ENCODE data around the gene DPM2. TPM values are rescaled to one million over a fixed set of nuclear protein-coding genes. Genes with fewer than 3 reads are reported as not detected.

Gene DPM2
- total RNA-seq, 2 donors from 2014 or later = 29.4 to 54.5 TPM

DNA sequence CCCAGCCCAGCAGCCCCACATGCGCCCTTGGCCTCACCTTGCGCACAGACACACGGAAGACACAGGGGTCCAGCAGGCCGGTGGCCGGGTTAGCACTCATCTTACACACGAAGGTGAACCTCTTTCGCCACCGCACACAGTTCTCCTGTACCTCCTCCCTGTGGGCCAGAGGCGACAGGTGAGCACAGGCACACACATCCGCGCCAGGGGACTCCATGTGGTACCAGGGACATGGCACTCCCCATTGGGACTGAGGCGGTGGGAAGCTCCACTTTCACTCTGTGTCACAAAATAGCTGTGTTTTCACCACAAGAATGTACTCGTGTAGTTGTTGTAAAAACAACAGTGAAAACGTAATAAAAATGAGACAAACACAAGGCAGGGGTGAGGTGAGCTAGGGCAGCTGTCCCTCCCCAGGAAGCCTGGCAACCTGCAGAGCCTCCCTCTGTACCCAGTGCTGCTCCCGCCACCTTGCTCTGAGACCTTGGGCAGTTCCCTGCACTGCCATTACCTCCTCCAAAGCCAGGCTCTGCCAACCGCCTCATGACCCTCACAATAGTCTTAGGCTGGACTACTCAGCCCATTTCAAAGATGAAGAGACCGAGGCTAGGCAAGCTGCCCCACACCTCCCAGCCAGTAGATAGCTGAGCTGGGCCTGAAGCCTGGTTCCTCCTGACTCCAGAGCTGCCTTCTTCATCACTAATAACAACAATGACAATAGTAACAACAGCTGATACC lies 16.3 kb upstream of the DPM2 start:
- H3K36me3 Mint-ChIP-seq (ENCODE audit: low read depth) = peaks cover 8% of the 10 kb centered on the region
- H3K27me3 Mint-ChIP-seq = no peaks in the 10 kb centered on the region
- peak overlapping the region; percentile 74 for H3K27ac Mint-ChIP-seq
- peaks cover 22% of the 10 kb centered on the region for H3K4me1 Mint-ChIP-seq
- ATAC-seq (replicated peaks) = peak; percentile 11
- peak overlapping the region; percentile 62 for H3K4me3 Mint-ChIP-seq
- no peaks in the 10 kb centered on the region for H3K9me3 Mint-ChIP-seq

DNA sequence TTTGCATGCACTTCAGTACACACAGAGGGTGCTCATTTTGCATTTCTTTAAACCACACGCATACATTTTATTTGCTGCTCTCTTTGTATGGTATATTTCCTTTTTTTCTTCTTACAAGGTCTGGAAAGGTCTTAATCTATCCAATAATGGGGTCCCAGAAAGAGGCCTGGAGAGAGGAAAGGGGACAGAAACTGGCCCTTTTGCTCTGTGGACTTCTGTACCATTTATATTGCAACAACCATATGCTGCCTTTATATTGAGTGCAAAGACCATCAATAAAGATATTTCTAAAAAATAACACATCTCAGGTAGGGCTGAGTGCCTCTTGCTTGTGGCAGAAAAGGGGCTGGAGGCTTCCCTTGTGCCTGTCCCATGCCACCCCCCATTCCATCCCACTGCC lies 15.5 kb upstream of the DPM2 start:
- Mint-ChIP-seq H3K36me3 (ENCODE audit: low read depth) (peaks cover 8% of the 10 kb centered on the region), H3K4me3 (peak overlapping the region; percentile 62), H3K4me1 (peaks cover 22% of the 10 kb centered on the region), H3K27me3 (no peaks in the 10 kb centered on the region), H3K9me3 (no peaks in the 10 kb centered on the region), H3K27ac (no peak overlapping the region)
- no peak for ATAC-seq (replicated peaks)

- no peak for ATAC-seq (replicated peaks)
- Mint-ChIP-seq H3K27ac (peak overlapping the region; percentile 73), H3K36me3 (ENCODE audit: low read depth) (peaks cover 13% of the 10 kb centered on the region), H3K9me3 (no peaks in the 10 kb centered on the region), H3K27me3 (no peaks in the 10 kb centered on the region), H3K4me1 (peaks cover 17% of the 10 kb centered on the region), H3K4me3 (no peak overlapping the region)
Observed at GRCh38 chr9:127950513-127951289, 13.0 kb upstream of the DPM2 start.

GRCh38 chr9:127949827-127950512 lies 12.3 kb upstream of the DPM2 start:
- Mint-ChIP-seq H3K9me3 (no peaks in the 10 kb centered on the region), H3K36me3 (ENCODE audit: low read depth) (peaks cover 18% of the 10 kb centered on the region), H3K4me3 (no peak overlapping the region), H3K27ac (peak overlapping the region; percentile 73), H3K27me3 (no peaks in the 10 kb centered on the region), H3K4me1 (peaks cover 13% of the 10 kb centered on the region)
- ATAC-seq (replicated peaks) = no peak

GRCh38 chr9:127947841-127948710 lies 10.4 kb upstream of the DPM2 start:
- ATAC-seq (replicated peaks) = no peak
- peak overlapping the region; percentile 52 for H3K27ac Mint-ChIP-seq
- peaks cover 11% of the 10 kb centered on the region for H3K4me1 Mint-ChIP-seq
- no peaks in the 10 kb centered on the region for H3K9me3 Mint-ChIP-seq
- peaks cover 20% of the 10 kb centered on the region for H3K36me3 Mint-ChIP-seq (ENCODE audit: low read depth)
- no peaks in the 10 kb centered on the region for H3K27me3 Mint-ChIP-seq
- H3K4me3 Mint-ChIP-seq = no peak overlapping the region

GRCh38 chr9:127946728-127947127 lies 9.1 kb upstream of the DPM2 start:
- no peak for ATAC-seq (replicated peaks)
- Mint-ChIP-seq H3K36me3 (ENCODE audit: low read depth) (peaks cover 24% of the 10 kb centered on the region), H3K9me3 (no peaks in the 10 kb centered on the region), H3K27me3 (no peaks in the 10 kb centered on the region), H3K27ac (peak overlapping the region; percentile 52), H3K4me3 (no peak overlapping the region), H3K4me1 (peaks cover 17% of the 10 kb centered on the region)

- Mint-ChIP-seq H3K27ac (no peak overlapping the region), H3K9me3 (no peaks in the 10 kb centered on the region), H3K36me3 (ENCODE audit: low read depth) (peaks cover 26% of the 10 kb centered on the region)
Observed at GRCh38 chr9:127945942-127946341, 8.3 kb upstream of the DPM2 start.

DNA sequence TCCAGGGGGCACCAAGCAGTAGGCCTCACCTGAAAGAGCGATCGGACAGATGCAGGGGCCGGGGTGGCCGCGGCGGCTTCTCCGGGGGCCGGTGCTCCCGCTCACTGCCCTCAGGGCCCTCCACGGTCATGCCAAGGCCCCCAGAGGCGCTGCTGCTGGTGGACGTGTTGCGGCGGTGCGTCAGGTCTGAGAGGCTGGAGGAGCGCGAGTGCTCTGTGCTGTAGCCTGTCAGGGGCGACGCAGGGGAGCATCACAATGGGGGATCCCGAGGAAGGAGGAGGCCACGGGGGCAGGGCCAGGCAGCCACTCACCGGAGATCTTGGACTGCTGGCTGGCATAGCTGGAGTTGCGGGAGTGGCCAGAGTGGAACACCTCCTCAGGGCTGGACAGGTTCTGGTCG lies 7.7 kb upstream of the DPM2 start:
- Mint-ChIP-seq H3K36me3 (ENCODE audit: low read depth) (peaks cover 32% of the 10 kb centered on the region), H3K9me3 (no peaks in the 10 kb centered on the region), H3K4me3 (no peak overlapping the region), H3K27ac (no peak overlapping the region), H3K27me3 (no peaks in the 10 kb centered on the region), H3K4me1 (peaks cover 17% of the 10 kb centered on the region)
- ATAC-seq (replicated peaks) = no peak

More at GRCh38 chr9:127945942-127946341, 8.3 kb upstream of the DPM2 start:
- no peaks in the 10 kb centered on the region for H3K27me3 Mint-ChIP-seq
- peaks cover 17% of the 10 kb centered on the region for H3K4me1 Mint-ChIP-seq
- ATAC-seq (replicated peaks) = no peak
- H3K4me3 Mint-ChIP-seq = no peak overlapping the region

- Mint-ChIP-seq H3K27me3 (no peaks in the 10 kb centered on the region), H3K4me3 (no peak overlapping the region), H3K27ac (no peak overlapping the region), H3K4me1 (peaks cover 17% of the 10 kb centered on the region), H3K36me3 (ENCODE audit: low read depth) (peaks cover 34% of the 10 kb centered on the region), H3K9me3 (no peaks in the 10 kb centered on the region)
- no peak for ATAC-seq (replicated peaks)
Observed at GRCh38 chr9:127944586-127945218, 7.0 kb upstream of the DPM2 start.

DNA sequence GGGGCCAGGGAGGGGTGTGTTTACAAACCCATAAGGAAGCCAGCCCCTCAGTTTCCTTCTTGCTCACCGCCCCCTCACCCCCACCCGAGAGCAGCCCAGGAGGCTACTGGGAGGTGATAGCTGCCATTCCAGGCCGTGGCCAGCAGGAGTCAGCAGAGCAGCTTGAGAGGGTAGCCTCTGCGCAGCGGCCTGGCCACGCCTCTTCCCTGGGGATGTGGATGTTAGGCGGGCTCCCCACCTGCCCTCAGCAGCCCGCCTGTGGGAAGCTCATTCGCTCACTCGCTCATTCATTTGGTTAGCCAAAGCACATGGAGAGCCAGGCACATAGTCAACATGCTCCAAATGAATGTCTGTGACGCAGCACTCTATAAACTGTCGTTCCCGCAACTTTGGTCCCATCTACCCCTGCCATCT lies 6.1 kb upstream of the DPM2 start:
- H3K4me1 Mint-ChIP-seq = peaks cover 16% of the 10 kb centered on the region
- no peak overlapping the region for H3K4me3 Mint-ChIP-seq
- peak; percentile 89 for ATAC-seq (replicated peaks)
- no peaks in the 10 kb centered on the region for H3K9me3 Mint-ChIP-seq
- peak overlapping the region; percentile 69 for H3K27ac Mint-ChIP-seq
- H3K27me3 Mint-ChIP-seq = no peaks in the 10 kb centered on the region
- H3K36me3 Mint-ChIP-seq (ENCODE audit: low read depth) = peaks cover 34% of the 10 kb centered on the region

DNA sequence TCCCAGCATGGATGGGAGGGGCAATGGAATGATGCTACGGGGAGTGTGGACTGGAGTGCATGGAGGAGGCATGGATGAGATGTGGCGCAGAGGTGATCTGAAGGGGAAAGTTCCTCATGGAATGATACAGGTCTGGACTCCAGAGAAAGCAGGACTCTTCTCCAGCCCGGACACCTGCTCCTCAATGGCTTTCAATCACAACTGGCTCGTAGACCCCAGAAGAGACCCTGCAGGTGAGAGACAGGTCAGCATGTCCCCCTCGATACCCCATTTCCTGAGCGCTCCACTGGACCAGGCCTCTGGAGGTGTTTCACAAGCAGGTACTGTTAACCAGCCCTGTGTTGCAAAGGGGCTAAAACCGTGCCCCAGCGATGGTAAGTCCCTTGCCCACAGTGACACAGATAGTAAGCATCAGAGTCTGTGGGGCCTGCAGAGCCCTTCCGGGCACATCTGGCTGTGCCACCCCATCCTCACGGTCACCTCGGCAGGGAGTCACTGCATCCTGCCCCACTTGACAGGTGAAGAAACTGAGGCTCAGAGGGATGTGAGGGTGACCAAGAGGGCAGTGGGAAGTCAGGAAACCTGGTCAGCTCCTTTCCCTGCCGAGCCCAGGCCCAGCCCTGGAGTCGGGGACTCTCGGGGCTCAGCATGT lies 5.5 kb upstream of the DPM2 start:
- H3K36me3 Mint-ChIP-seq (ENCODE audit: low read depth) = peaks cover 34% of the 10 kb centered on the region
- ATAC-seq (replicated peaks) = peak; percentile 3
- H3K27me3 Mint-ChIP-seq = no peaks in the 10 kb centered on the region
- H3K4me1 Mint-ChIP-seq = peaks cover 12% of the 10 kb centered on the region
- no peak overlapping the region for H3K4me3 Mint-ChIP-seq
- H3K27ac Mint-ChIP-seq = peak overlapping the region; percentile 69
- no peaks in the 10 kb centered on the region for H3K9me3 Mint-ChIP-seq

DNA sequence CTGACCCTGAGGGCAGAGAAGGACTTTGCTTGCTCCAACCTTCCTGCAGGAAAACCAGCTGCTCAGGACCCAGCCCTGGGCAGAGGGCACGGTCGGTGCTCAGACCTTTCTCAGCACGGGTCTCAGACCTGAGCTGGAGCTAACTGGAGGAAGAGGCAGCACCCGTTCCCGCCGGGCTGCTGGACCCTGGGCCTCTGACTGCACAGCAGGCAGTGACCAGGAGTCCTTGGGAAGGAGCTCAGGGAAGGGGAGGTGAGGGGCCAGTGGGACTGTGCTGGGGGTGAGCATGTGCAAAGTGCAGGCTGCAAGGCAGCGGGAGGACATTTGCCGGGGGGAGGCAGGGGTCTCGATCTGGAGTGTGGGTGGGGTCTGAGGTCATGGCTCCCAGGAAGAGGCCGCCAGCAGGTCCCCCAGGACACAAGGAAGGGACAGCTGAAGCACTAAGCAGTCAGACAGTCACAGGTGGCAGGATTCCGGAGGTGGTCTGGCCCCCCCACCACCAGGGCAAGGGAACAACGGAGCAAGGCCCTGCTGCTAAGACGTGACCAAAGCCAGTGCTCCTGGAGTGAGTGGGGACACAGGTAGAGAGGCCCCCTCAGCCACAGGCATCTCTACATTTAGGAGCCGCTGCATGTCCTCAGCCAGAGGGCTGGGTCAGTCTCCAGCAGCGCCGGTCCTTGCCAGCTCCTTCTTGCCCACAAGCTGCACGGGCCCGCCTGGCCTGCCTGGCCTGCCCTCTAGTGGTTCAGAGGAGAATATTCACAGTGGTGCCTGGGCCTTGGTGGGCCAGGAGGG lies 4.8 kb upstream of the DPM2 start:
- H3K4me3 Mint-ChIP-seq = no peak overlapping the region
- ATAC-seq (replicated peaks) = peak; percentile 59
- peaks cover 15% of the 10 kb centered on the region for H3K4me1 Mint-ChIP-seq
- peaks cover 35% of the 10 kb centered on the region for H3K36me3 Mint-ChIP-seq (ENCODE audit: low read depth)
- no peak overlapping the region for H3K27ac Mint-ChIP-seq
- H3K9me3 Mint-ChIP-seq = no peaks in the 10 kb centered on the region
- H3K27me3 Mint-ChIP-seq = no peaks in the 10 kb centered on the region

DNA sequence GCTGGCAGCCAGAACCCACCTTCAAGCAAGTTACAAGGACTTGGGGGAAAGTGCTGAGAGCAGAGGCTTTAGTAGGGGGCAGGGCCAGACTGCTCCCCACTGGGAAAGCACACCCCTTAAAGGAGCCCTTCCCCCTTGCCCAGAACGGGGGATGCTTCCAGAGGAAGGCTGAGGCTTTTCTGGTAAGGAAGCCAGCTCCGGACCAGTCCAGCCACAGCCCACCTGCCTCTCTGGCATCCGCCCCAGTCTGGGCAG lies 4.2 kb upstream of the DPM2 start:
- Mint-ChIP-seq H3K4me3 (no peak overlapping the region), H3K36me3 (ENCODE audit: low read depth) (peaks cover 38% of the 10 kb centered on the region), H3K4me1 (peaks cover 17% of the 10 kb centered on the region), H3K27me3 (no peaks in the 10 kb centered on the region), H3K9me3 (no peaks in the 10 kb centered on the region), H3K27ac (no peak overlapping the region)
- ATAC-seq (replicated peaks) = no peak

Data from activated T-helper 17 cell treated with anti-CD3 and anti-CD28 coated beads, Interleukin-2, amount 50 U/mL, for 72 hours (primary cell).